ENCODE data around the gene PPARG.
A peak's percentile ranks its signal among the peaks of the same experiment; 100 is the strongest.

The PPARG gene

DNA sequence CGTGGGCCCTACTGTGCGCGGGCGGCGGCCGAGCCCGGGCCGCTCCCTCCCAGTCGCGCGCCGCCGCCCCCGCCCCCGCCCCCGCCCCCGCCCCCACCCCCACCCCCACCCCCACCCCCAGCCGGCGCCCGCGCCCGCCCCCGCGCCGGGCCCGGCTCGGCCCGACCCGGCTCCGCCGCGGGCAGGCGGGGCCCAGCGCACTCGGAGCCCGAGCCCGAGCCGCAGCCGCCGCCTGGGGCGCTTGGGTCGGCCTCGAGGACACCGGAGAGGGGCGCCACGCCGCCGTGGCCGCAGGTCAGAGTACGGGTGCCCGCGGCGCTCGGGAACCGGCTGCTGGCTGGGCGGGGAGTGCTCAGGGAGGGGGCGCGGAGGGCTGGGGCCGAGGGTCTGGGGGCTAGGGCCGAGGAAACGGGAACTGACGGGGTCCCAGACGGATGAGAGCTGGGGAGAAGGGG, 1.1 kb upstream of the PPARG start:
- Histone ChIP-seq H3K9me3 (replicated peaks; ENCODE audit: insufficient read depth, low read length) (no peaks in the 10 kb centered on the region), H3K27ac (ENCODE audit: low read length) (no peak overlapping the region), H3K79me2 (ENCODE audit: low read length) (no peaks in the 10 kb centered on the region), H3K9me2 (replicated peaks; ENCODE audit: insufficient read depth, low read length) (no peaks in the 10 kb centered on the region), H3K36me3 (replicated peaks; ENCODE audit: insufficient read depth, low read length) (no peaks in the 10 kb centered on the region), H3K27me3 (replicated peaks; ENCODE audit: insufficient read depth, low read length) (peaks cover 4% of the 10 kb centered on the region; the same call in 1 of the 2 replicates), H3K9ac (ENCODE audit: low read length) (no peak overlapping the region), H3K4me2 (ENCODE audit: low read depth, low read length) (0 out of 2 replicates have a peak overlapping the region, but pooled peaks have one; percentile 37), H2AFZ (ENCODE audit: low read length) (no peak overlapping the region), H3K4me3 (ENCODE audit: low read length) (0 out of 2 replicates have a peak overlapping the region, but pooled peaks have one; percentile 46), H3F3A (ENCODE audit: insufficient read depth, low read length) (no peaks in the 10 kb centered on the region), H3K4me1 (ENCODE audit: low read length) (no peaks in the 10 kb centered on the region), H4K20me1 (ENCODE audit: insufficient read depth, low read length) (no peaks in the 10 kb centered on the region)
- no peak for DNase-seq
- no peak for TF ChIP-seq EZH2 (optimal IDR thresholded peaks at IDR 0.05; ENCODE audit: low read depth, low read length)

DNA sequence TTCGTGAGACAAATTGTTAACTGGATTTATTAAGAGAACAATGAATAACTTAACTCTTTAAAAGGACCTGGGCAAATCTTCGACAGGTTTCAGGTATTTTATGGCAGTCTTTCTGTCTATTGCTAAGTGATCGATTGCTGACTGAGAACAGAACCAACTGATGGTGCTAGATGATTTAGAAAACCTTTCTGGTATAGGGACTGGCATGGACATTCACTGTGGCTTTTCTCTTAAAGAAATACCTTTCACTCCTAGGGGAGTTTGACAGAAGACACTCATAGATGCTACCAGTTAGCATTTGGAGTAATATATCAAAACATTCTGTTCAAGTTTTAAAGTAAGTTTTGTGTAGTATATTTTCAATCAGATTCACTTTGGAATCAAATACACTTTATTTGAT, 654 bp downstream of the PPARG start:
- Histone ChIP-seq H3K36me3 (replicated peaks; ENCODE audit: insufficient read depth, low read length) (no peaks in the 10 kb centered on the region), H4K20me1 (ENCODE audit: insufficient read depth, low read length) (no peaks in the 10 kb centered on the region), H3K4me3 (ENCODE audit: low read length) (no peak overlapping the region), H3K79me2 (ENCODE audit: low read length) (no peaks in the 10 kb centered on the region), H3K9me3 (replicated peaks; ENCODE audit: insufficient read depth, low read length) (no peaks in the 10 kb centered on the region), H3F3A (ENCODE audit: insufficient read depth, low read length) (no peaks in the 10 kb centered on the region), H3K4me2 (ENCODE audit: low read depth, low read length) (no peak overlapping the region), H3K9ac (ENCODE audit: low read length) (no peak overlapping the region), H3K27ac (ENCODE audit: low read length) (no peak overlapping the region), H3K27me3 (replicated peaks; ENCODE audit: insufficient read depth, low read length) (peaks cover 4% of the 10 kb centered on the region; the same call in 1 of the 2 replicates), H2AFZ (ENCODE audit: low read length) (no peak overlapping the region), H3K4me1 (ENCODE audit: low read length) (no peaks in the 10 kb centered on the region), H3K9me2 (replicated peaks; ENCODE audit: insufficient read depth, low read length) (no peaks in the 10 kb centered on the region)
- no peak for DNase-seq
- TF ChIP-seq, protein P1, sequence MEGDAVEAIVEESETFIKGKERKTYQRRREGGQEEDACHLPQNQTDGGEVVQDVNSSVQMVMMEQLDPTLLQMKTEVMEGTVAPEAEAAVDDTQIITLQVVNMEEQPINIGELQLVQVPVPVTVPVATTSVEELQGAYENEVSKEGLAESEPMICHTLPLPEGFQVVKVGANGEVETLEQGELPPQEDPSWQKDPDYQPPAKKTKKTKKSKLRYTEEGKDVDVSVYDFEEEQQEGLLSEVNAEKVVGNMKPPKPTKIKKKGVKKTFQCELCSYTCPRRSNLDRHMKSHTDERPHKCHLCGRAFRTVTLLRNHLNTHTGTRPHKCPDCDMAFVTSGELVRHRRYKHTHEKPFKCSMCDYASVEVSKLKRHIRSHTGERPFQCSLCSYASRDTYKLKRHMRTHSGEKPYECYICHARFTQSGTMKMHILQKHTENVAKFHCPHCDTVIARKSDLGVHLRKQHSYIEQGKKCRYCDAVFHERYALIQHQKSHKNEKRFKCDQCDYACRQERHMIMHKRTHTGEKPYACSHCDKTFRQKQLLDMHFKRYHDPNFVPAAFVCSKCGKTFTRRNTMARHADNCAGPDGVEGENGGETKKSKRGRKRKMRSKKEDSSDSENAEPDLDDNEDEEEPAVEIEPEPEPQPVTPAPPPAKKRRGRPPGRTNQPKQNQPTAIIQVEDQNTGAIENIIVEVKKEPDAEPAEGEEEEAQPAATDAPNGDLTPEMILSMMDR (IDR thresholded peaks at IDR 0.05; ENCODE audit: low read length), result no peak
- no peak for TF ChIP-seq EZH2 (optimal IDR thresholded peaks at IDR 0.05; ENCODE audit: low read depth, low read length)
- TF ChIP-seq EZH2phosphoT487 (IDR thresholded peaks at IDR 0.05; ENCODE audit: low read length), result no peak

DNA sequence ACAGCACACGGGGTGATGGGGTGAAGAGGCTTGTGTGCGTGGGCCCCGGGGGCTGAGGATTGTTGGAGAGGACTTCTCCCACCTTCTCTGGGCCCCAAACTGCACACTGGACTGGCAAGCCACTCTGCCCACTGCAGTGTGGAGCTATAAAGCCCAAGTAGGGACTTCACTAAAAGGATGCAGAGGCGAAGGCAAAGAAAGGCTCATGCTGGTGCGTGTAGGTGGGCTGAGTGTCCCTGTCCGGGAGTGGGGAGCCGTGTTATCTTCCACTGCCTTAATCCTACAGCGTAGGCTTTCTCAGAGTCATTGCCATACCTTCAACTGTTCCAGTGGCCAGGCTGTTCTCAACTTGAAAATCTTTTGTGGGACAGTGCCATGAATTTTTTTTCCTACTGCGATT, 3.9 kb downstream of the PPARG start:
- no peak overlapping the region for H2AFZ ChIP-seq (ENCODE audit: low read length)

More for the DNA sequence above, 3.9 kb downstream of the PPARG start:
- Histone ChIP-seq H3K4me2 (ENCODE audit: low read depth, low read length) (no peak overlapping the region), H3K79me2 (ENCODE audit: low read length) (no peaks in the 10 kb centered on the region), H3K9me2 (replicated peaks; ENCODE audit: insufficient read depth, low read length) (no peaks in the 10 kb centered on the region), H3K9me3 (replicated peaks; ENCODE audit: insufficient read depth, low read length) (no peaks in the 10 kb centered on the region), H4K20me1 (ENCODE audit: insufficient read depth, low read length) (no peaks in the 10 kb centered on the region), H3K4me3 (ENCODE audit: low read length) (no peak overlapping the region), H3K27me3 (replicated peaks; ENCODE audit: insufficient read depth, low read length) (no peaks in the 10 kb centered on the region; the same call in 1 of the 2 replicates), H3K36me3 (replicated peaks; ENCODE audit: insufficient read depth, low read length) (no peaks in the 10 kb centered on the region), H3K27ac (ENCODE audit: low read length) (no peak overlapping the region), H3K4me1 (ENCODE audit: low read length) (no peaks in the 10 kb centered on the region), H3K9ac (ENCODE audit: low read length) (no peak overlapping the region), H3F3A (ENCODE audit: insufficient read depth, low read length) (no peaks in the 10 kb centered on the region)
- no peak for DNase-seq
- TF ChIP-seq EZH2 (optimal IDR thresholded peaks at IDR 0.05; ENCODE audit: low read depth, low read length) (no peak), EZH2phosphoT487 (IDR thresholded peaks at IDR 0.05; ENCODE audit: low read length) (no peak)
- TF ChIP-seq, protein P1 (IDR thresholded peaks at IDR 0.05; ENCODE audit: low read length), result no peak

All from MM.1S (cell line).